T-cell (primary cell): ENCODE measurements around the gene C2orf80. TPM values are rescaled to one million over a fixed set of nuclear protein-coding genes. Genes with fewer than 3 reads are reported as not detected.

Source experiments
- ATAC-seq, 4 experiments: fragments of 200-7000 bp in 3 of 4; fragments of 150-1000 bp in 1 of 4; cut with Tn5 transposase; replicated peaks in 1 of 4; 1 replicate in 3 of 4; 2 replicates in 1 of 4; pipeline ENCODE4 v1.10.0; 2021; ENCODE audit warnings: moderate library complexity in 3 of 4, mild to moderate bottlenecking in 2 of 4, moderate number of reproducible peaks in 1 of 4
- CTCF ChIA-PET, 2 donors: fragments of 300-600 bp; sonication (Branson Sonifier 250); formaldehyde crosslinking; loops; one replicate each; lab custom pipeline; 2022; ENCODE audit warnings: antibody characterized with exemption in 2 of 2; lab: Charles Lee
- POLR2A ChIA-PET, 2 donors: fragments of 300-600 bp; sonication (Branson Sonifier 250); formaldehyde crosslinking; loops; one replicate each; lab custom pipeline; 2022; ENCODE audit warnings: antibody characterized with exemption in 2 of 2; lab: Charles Lee
- DNase-seq, 35 experiments: peaks; one replicate each; pipeline versions ENCODE4 v3.0.0 to v3.0.0-alpha.2; 2013 to 2023
- H3K27ac ChIP-seq: one replicate; pipeline ENCODE4 v1.5.1; 2013; ENCODE audit warnings: low read length
- H3K27me3 ChIP-seq, 2 experiments: replicated peaks in 1 of 2; 1 replicate in 1 of 2; 2 replicates in 1 of 2; pipeline versions ENCODE4 v1.6.1 to v1.7.0; 2013; ENCODE audit warnings: low read length in 1 of 2, mixed read lengths in 1 of 2; ENCODE audit not compliant: control insufficient read depth in 2 of 2, insufficient read depth in 2 of 2; ENCODE audit errors: extremely low read depth in 1 of 2
- H3K36me3 ChIP-seq, 2 donors: 1 replicate in 1 of 2; 2 replicates in 1 of 2; pipeline versions ENCODE4 v1.6.1 to v1.7.0; 2013; ENCODE audit warnings: low read length in 1 of 2; ENCODE audit not compliant: control insufficient read depth in 2 of 2, insufficient read depth in 1 of 2; ENCODE audit errors: extremely low read depth in 1 of 2
- H3K4me1 ChIP-seq, 2 experiments: 1 replicate in 1 of 2; 2 replicates in 1 of 2; pipeline versions ENCODE4 v1.6.1 to v1.7.0; 2013; ENCODE audit warnings: low read length in 2 of 2, mixed read lengths in 1 of 2; ENCODE audit not compliant: insufficient read depth in 2 of 2, control insufficient read depth in 1 of 2; ENCODE audit errors: extremely low read depth in 1 of 2
- H3K4me3 ChIP-seq, 2 donors: 1 replicate in 1 of 2; 2 replicates in 1 of 2; pipeline versions ENCODE4 v1.5.1 to v1.7.0; 2013; ENCODE audit warnings: mild to moderate bottlenecking in 2 of 2, low read length in 1 of 2, moderate library complexity in 1 of 2; ENCODE audit not compliant: control insufficient read depth in 1 of 2; ENCODE audit errors: extremely low read depth in 1 of 2
- H3K9me3 ChIP-seq: 2 replicates; pipeline ENCODE4 v1.7.0; 2013
- H3K27ac Mint-ChIP-seq, 2 donors: one replicate each; pipeline ENCODE4 v1.8.0; 2020 to 2021; ENCODE audit warnings: mild to moderate bottlenecking in 2 of 2, mixed read lengths in 2 of 2
- H3K27me3 Mint-ChIP-seq, 2 donors: one replicate each; pipeline ENCODE4 v1.8.0; 2021 to 2022; ENCODE audit warnings: mixed read lengths in 2 of 2
- H3K36me3 Mint-ChIP-seq: one replicate; pipeline ENCODE4 v1.8.0; 2021; ENCODE audit warnings: mixed read lengths
- H3K4me1 Mint-ChIP-seq, 3 donors: one replicate each; pipeline ENCODE4 v1.8.0; 2020 to 2022; ENCODE audit warnings: mixed read lengths in 3 of 3, mild to moderate bottlenecking in 1 of 3
- H3K4me3 Mint-ChIP-seq, 3 donors: one replicate each; pipeline ENCODE4 v1.8.0; 2020 to 2022; ENCODE audit warnings: mild to moderate bottlenecking in 3 of 3, mixed read lengths in 3 of 3, moderate library complexity in 3 of 3
- H3K9me3 Mint-ChIP-seq, 3 donors: one replicate each; pipeline ENCODE4 v1.8.0; 2020 to 2022; ENCODE audit warnings: mixed read lengths in 3 of 3
- WGBS: methylation state at CpG from one replicate; pipeline ENCODE4 v1.1.5; 2013; ENCODE audit warnings: missing lambda C conversion rate; ENCODE audit not compliant: insufficient coverage; 5-methylcytosine and 5-hydroxymethylcytosine counted together
- total RNA-seq, 35 experiments: library from RNA in 6 of 35; stranded (reverse) in 6 of 35; fragments of 120-200 nt in 1 of 35; gene quantifications; one replicate each; pipeline versions ENCODE4 v1.2.1 to v1.2.4 and lab custom pipeline; 2013 to 2026

C2orf80 gene
- total RNA-seq, 5 donors from 2014 or later (not counting 1 experiment from before 2014, with no cell fraction given): not detected

DNA sequence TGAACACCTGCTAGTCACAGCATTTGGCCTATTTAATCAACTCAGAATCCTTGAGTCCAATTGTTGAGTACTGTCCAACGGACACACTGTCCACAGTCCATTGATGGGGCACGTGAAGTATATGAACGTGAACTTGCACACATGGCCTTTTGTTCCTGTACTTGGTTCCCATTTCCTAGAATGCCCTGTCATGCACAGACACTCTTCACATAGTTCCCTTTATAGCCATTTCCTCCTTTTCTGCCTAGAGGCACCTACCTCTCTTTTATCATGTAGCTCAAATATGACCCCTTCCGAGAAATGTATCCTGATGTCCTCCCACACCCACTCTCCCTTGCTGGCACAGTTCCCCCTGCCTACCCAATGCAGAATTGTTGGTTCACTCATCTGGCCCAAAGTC is 17.7 kb downstream of the C2orf80 start:
- no peak overlapping the region for H3K4me3 Mint-ChIP-seq
- H3K27me3 Mint-ChIP-seq: peaks cover 12 to 28% of the 10 kb centered on the region in 2 donors
- ATAC-seq (no peak), DNase-seq (no peak)
- ChIA-PET CTCF (no interaction called here), POLR2A (no interaction called here)
- no peaks in the 10 kb centered on the region for H3K9me3 ChIP-seq
- no peak overlapping the region for H3K4me3 ChIP-seq
- H3K27ac Mint-ChIP-seq: no peak overlapping the region
- no peaks in the 10 kb centered on the region for H3K36me3 ChIP-seq
- no peaks in the 10 kb centered on the region for H3K9me3 Mint-ChIP-seq
- H3K27ac ChIP-seq: no peak overlapping the region
- H3K36me3 Mint-ChIP-seq: no peaks in the 10 kb centered on the region
- peaks cover 0 to 3% (median 3%) of the 10 kb centered on the region in 3 donors for H3K4me1 Mint-ChIP-seq
- WGBS: 34% methylated on average over 4 of the region's 4 CpGs
- H3K27me3 ChIP-seq: peaks cover 0 to 12% of the 10 kb centered on the region in 2 experiments
- H3K4me1 ChIP-seq: peaks cover 0 to 2% of the 10 kb centered on the region in 2 experiments

DNA sequence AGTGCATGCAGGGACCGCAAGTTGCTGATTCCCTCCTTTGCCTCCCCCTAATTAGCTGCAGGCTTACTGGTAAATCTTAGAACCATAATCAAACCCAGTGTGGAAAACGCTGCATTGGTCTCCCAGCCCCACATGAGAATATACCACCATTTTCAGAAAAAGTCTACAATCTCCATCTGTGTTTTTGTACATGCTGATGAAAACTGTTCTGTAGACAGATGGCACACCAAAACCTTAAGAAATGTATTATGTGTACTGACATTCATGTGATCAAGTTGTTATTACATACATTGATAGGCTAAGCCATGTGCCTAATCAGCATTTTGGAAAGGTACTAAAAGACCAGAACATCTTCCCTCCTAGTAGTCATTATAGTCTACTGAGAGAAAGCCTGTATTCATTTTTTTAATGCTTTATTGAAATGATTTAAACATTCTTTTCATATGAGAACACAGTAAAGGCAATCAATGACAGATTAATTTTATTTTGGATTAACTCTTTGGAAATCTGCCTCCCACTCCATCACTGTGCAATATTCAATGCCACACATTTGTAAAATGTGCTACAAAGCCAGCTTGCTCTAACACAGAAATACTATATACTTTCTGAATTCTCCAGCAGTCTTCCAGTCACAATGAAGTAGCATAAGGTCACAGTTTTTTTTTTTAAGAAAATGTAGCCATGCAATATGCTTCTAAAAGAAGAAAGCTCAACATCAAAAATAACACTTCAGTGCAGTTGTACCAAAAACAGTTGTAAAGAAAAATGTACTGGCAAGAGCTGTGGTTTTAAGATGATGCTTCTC is 24.7 kb downstream of the C2orf80 start:
- Mint-ChIP-seq H3K36me3 (no peaks in the 10 kb centered on the region), H3K4me1 (no peaks in the 10 kb centered on the region), H3K27me3 (peaks cover 6 to 9% of the 10 kb centered on the region in 2 donors), H3K9me3 (no peaks in the 10 kb centered on the region), H3K27ac (no peak overlapping the region), H3K4me3 (no peak overlapping the region)
- no peaks in the 10 kb centered on the region for H3K36me3 ChIP-seq
- H3K27me3 ChIP-seq: peaks cover 0 to 12% of the 10 kb centered on the region in 2 experiments
- ChIA-PET CTCF (interaction anchor here in 1 of 2 donors (1.2 kb wide), 1 partner anchor 10 kb away, joined by 4 read pairs; no protein-coding TSS in a partner anchor), POLR2A (interaction anchor here in 1 of 2 donors (0.6 kb wide), 2 partner anchors 210 to 1390 kb away, joined by 4 read pairs; no protein-coding TSS in a partner anchor)
- no peak overlapping the region for H3K27ac ChIP-seq
- no peaks in the 10 kb centered on the region for H3K9me3 ChIP-seq
- H3K4me1 ChIP-seq: no peaks in the 10 kb centered on the region
- ATAC-seq (no peak), DNase-seq (no peak)
- no peak overlapping the region for H3K4me3 ChIP-seq
- WGBS: 88% methylated on average over 1 of the region's 2 CpGs

DNA sequence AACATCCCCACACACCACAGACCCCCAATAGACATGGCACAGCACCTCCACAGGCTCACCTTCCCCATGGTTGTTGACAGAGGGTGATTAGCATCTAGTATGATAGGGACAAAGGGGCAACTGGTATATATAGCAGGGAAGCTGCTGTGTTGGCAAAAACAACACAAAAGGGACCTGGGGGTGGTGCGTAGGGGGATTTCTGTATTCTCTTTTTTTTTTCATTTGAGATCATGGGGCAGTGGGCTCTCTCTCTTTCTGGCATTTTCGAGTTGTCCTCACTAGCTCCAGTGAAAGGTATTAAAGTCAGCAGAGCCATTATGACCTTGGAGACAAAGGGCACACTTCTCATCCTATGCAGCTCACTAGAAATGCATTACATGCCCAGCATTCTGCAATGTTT is 26.3 kb downstream of the C2orf80 start, which contains the start of gene CRYGA:
TSS of gene CRYGA (minus strand) at position 101 of the 400 bp plus-strand sequence. CDS start at position 68, 33 bp downstream.
- no peaks in the 10 kb centered on the region for H3K4me1 Mint-ChIP-seq
- ChIA-PET CTCF (no interaction called here), POLR2A (no interaction called here)
- Histone ChIP-seq H3K9me3 (no peaks in the 10 kb centered on the region), H3K36me3 (no peaks in the 10 kb centered on the region), H3K27ac (no peak within 1 kb of the TSS), H3K4me1 (no peaks in the 10 kb centered on the region), H3K27me3 (peaks cover 0 to 12% of the 10 kb centered on the region in 2 experiments), H3K4me3 (no peak within 1 kb of the TSS)
- peaks cover 4 to 6% of the 10 kb centered on the region in 2 donors for H3K27me3 Mint-ChIP-seq
- H3K9me3 Mint-ChIP-seq: no peaks in the 10 kb centered on the region
- ATAC-seq: no peak
- no peak for DNase-seq
- H3K27ac Mint-ChIP-seq: no peak within 1 kb of the TSS
- no peak within 1 kb of the TSS for H3K4me3 Mint-ChIP-seq
- no peaks in the 10 kb centered on the region for H3K36me3 Mint-ChIP-seq
- 88% methylated on average over 1 of the region's 2 CpGs for WGBS

DNA sequence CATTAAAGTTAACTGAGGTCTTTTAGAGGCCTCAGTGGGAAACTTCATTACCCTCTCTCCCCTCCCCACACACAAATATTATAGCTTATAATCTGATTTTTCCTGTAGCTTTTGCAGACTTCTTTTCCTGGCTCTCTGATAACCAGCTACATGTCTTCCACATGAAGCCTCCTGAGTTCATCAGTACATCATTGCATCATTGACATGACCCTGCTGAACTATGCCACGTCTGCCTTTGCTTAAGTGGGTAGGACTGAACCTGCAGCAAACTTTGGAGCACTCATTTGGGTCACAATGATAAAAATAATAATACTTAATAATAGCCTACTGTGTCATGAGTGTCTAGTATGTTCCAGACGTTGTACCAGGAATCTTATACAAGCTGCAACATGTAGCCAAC is 33.4 kb downstream of the C2orf80 start:
- Mint-ChIP-seq H3K9me3 (peaks cover 0 to 7% (median 2%) of the 10 kb centered on the region in 3 donors), H3K36me3 (no peaks in the 10 kb centered on the region), H3K27me3 (no peaks in the 10 kb centered on the region), H3K27ac (no peak overlapping the region), H3K4me1 (no peaks in the 10 kb centered on the region), H3K4me3 (no peak overlapping the region)
- no peak overlapping the region for H3K27ac ChIP-seq
- ATAC-seq: no peak
- no peaks in the 10 kb centered on the region for H3K36me3 ChIP-seq
- H3K27me3 ChIP-seq: peaks cover 0 to 5% of the 10 kb centered on the region in 2 experiments
- H3K4me3 ChIP-seq: no peak overlapping the region
- CTCF ChIA-PET: no interaction called here
- no peaks in the 10 kb centered on the region for H3K4me1 ChIP-seq
- POLR2A ChIA-PET: no interaction called here
- H3K9me3 ChIP-seq: no peaks in the 10 kb centered on the region
- WGBS: no CpG with 5 or more reads among the region's 2 CpGs
- no peak for DNase-seq

DNA sequence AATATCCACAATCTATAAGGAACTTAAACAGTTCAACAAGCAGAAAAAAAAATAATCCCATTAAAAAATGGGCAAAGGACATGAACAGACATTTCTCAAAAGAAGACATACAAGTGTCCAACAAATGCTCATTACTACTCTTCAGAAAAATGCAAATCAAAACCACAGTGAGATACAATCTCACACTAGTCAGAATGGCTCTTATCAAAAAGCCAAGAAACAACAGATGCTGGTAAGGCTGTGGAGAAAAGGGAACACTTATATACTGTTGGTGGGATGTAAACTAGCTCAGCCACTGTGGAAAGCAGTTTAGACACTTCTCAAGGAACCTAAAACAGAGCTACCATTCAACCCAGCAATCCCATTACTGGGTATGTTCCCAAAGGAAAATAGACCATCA is 36.7 kb downstream of the C2orf80 start:
- Histone ChIP-seq H3K4me1 (no peaks in the 10 kb centered on the region), H3K9me3 (no peaks in the 10 kb centered on the region), H3K27me3 (no peaks in the 10 kb centered on the region), H3K36me3 (no peaks in the 10 kb centered on the region), H3K4me3 (no peak overlapping the region), H3K27ac (no peak overlapping the region)
- peaks cover 0 to 6% of the 10 kb centered on the region in 2 donors for H3K27me3 Mint-ChIP-seq
- ChIA-PET CTCF (no interaction called here), POLR2A (interaction anchor here in 1 of 2 donors (0.6 kb wide), 1 partner anchor 1878 kb away, joined by 5 read pairs; no protein-coding TSS in a partner anchor)
- no peaks in the 10 kb centered on the region for H3K36me3 Mint-ChIP-seq
- H3K27ac Mint-ChIP-seq: no peak overlapping the region
- peaks cover 8 to 15% (median 13%) of the 10 kb centered on the region in 3 donors for H3K9me3 Mint-ChIP-seq
- H3K4me3 Mint-ChIP-seq: no peak overlapping the region
- ATAC-seq (no peak), DNase-seq (no peak)
- H3K4me1 Mint-ChIP-seq: no peaks in the 10 kb centered on the region

DNA sequence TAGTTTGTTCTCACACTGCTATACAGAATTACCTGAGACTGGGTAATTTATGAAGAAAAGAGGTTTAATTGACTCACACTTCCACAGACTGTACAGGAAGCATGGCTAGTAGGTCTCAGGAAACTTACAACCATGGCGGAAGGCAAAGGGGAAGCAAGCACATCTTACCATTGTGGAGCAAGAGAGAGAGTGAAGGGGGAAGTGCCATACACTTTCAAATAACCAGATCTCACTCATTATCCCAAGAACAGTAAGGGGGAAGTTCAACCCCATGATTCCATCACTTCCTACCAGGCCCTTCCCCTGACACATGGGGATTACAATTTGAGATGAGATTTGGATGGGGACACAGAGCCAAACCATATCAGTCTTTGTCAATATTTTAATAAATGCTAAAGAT is 38.9 kb downstream of the C2orf80 start:
- Mint-ChIP-seq H3K27me3 (peaks cover 6 to 7% of the 10 kb centered on the region in 2 donors), H3K27ac (no peak overlapping the region), H3K9me3 (peaks cover 8 to 15% (median 13%) of the 10 kb centered on the region in 3 donors), H3K36me3 (no peaks in the 10 kb centered on the region), H3K4me3 (no peak overlapping the region), H3K4me1 (no peaks in the 10 kb centered on the region)
- Histone ChIP-seq H3K4me1 (no peaks in the 10 kb centered on the region), H3K9me3 (no peaks in the 10 kb centered on the region), H3K4me3 (no peak overlapping the region), H3K36me3 (no peaks in the 10 kb centered on the region), H3K27ac (no peak overlapping the region), H3K27me3 (peaks cover 0 to 4% of the 10 kb centered on the region in 2 experiments)
- ChIA-PET POLR2A (no interaction called here), CTCF (no interaction called here)
- DNase-seq (no peak), ATAC-seq (no peak)
- no CpG with 5 or more reads among the region's 1 CpG for WGBS
